Endometrium (tissue), 2 donors: ENCODE data around the gene FAM163A.

Experiments
- FAIRE-seq: peaks from 2 replicates; lab custom pipeline; 2012; peaks lifted over from hg19 to GRCh38; lab: Jason Lieb, UNC
- donor health status: control.
- donor health status: control.

FAM163A gene

GRCh38 chr1:179753061-179753460 is 10.0 kb downstream of the FAM163A start:
- no peak for FAIRE-seq

- no peak for FAIRE-seq
Observed at GRCh38 chr1:179754041-179754624, 11.0 kb downstream of the FAM163A start.

GRCh38 chr1:179757933-179758332 is 14.8 kb downstream of the FAM163A start:
- no peak for FAIRE-seq

- no peak for FAIRE-seq
Observed at GRCh38 chr1:179760521-179760920, 17.4 kb downstream of the FAM163A start.

- no peak for FAIRE-seq
Observed at GRCh38 chr1:179761296-179761695, 18.2 kb downstream of the FAM163A start.

- no peak for FAIRE-seq
Observed at GRCh38 chr1:179761846-179762640, 19.0 kb downstream of the FAM163A start.

GRCh38 chr1:179767177-179767581 is 24.1 kb downstream of the FAM163A start:
- no peak for FAIRE-seq

- no peak for FAIRE-seq
Observed at GRCh38 chr1:179767996-179768395, 24.9 kb downstream of the FAM163A start.

- FAIRE-seq = no peak
Observed at GRCh38 chr1:179770887-179771502, 27.9 kb downstream of the FAM163A start.

- FAIRE-seq = no peak
Observed at GRCh38 chr1:179773264-179773663, 30.2 kb downstream of the FAM163A start.

GRCh38 chr1:179774000-179774399 is 30.9 kb downstream of the FAM163A start:
- FAIRE-seq = no peak

- no peak for FAIRE-seq
Observed at GRCh38 chr1:179774566-179774965, 31.5 kb downstream of the FAM163A start.

- FAIRE-seq = no peak
Observed at GRCh38 chr1:179775009-179775408, 31.9 kb downstream of the FAM163A start.

- no peak for FAIRE-seq
Observed at GRCh38 chr1:179776831-179777230, 33.7 kb downstream of the FAM163A start.

GRCh38 chr1:179777731-179778130 is 34.6 kb downstream of the FAM163A start:
- FAIRE-seq = no peak

GRCh38 chr1:179779645-179780272 is 36.7 kb downstream of the FAM163A start:
- FAIRE-seq = no peak

- no peak for FAIRE-seq
Observed at GRCh38 chr1:179781962-179782361, 38.9 kb downstream of the FAM163A start.

- no peak for FAIRE-seq
Observed at GRCh38 chr1:179785031-179785431, 41.9 kb downstream of the FAM163A start.

- no peak for FAIRE-seq
Observed at GRCh38 chr1:179785728-179786127, 42.6 kb downstream of the FAM163A start.

- FAIRE-seq = no peak
Observed at GRCh38 chr1:179786815-179787685, 44.0 kb downstream of the FAM163A start.

- FAIRE-seq = no peak
Observed at GRCh38 chr1:179788259-179788658, 45.2 kb downstream of the FAM163A start.

GRCh38 chr1:179793281-179793680 is 50.2 kb downstream of the FAM163A start:
- FAIRE-seq = no peak
